Gastrocnemius medialis (tissue), 4 donors: ENCODE results near the gene SPECC1L.

Source experiments
- POLR2A ChIP-seq, 2 donors: fragments of 450-650 bp; IDR thresholded peaks; one replicate each; pipeline ENCODE4 v1.6.1; 2017; ENCODE audit warnings: antibody characterized with exemption in 2 of 2, mild to moderate bottlenecking in 2 of 2, moderate library complexity in 2 of 2
- TF ChIP-seq, protein P1 (sequence below), 5 experiments: fragments of 450-650 bp in 3 of 5; fragments of 200-600 bp in 2 of 5; sonication (generic) in 2 of 5; IDR thresholded peaks in 4 of 5; conservative IDR thresholded peaks in 1 of 5; 1 replicate in 4 of 5; 2 replicates in 1 of 5; pipeline ENCODE4 v1.5.1; 2016 to 2019; ENCODE audit warnings: antibody characterized with exemption in 5 of 5, mild to moderate bottlenecking in 3 of 5, moderate library complexity in 3 of 5

DNA sequence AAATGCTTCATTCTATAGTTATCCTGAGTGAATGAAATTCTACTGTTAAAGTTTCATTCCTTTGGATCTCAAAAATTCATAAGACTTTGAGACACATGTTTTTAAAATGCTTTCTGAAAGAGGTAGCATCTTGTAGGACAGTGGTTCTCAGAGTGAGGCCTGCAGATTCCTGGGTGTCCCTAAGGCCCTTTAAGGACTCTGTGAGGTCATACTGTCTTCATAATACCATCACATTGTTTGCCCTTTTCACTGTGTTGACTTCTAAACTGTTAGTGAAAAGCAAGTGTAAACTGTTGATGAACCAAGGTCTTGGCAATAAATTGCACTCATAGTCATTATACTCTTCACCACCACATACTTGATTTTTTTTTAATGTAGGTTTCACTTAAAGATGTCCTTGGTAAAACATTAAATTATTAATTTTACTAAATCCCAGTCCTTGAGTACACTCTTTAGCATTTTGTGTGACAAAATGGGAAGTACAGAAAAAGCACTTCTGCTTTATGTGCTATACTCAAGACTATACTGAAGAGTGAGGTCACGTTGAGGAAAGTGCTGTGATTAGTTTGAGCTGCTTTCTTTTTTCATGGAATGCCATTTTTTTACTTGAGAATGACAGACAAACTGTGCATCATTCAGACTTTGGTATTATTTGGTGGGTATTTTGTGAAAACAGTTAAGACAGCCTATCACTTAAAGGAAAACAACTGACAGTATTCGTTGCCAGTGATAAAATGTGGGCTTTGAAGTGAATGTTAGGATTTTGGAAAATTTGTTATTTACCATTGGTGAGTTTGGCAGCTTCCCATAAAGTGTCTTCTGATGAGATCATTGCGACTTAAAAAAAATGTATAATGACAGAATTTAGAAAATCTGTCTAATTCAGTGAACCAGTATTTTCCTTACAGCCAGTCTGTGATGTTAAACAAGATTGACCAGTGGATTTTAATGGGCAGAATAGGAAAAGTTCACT lies 61.1 kb downstream of the SPECC1L start:
- no peak for TF ChIP-seq POLR2A (IDR thresholded peaks at IDR 0.05)
- TF ChIP-seq, protein P1, sequence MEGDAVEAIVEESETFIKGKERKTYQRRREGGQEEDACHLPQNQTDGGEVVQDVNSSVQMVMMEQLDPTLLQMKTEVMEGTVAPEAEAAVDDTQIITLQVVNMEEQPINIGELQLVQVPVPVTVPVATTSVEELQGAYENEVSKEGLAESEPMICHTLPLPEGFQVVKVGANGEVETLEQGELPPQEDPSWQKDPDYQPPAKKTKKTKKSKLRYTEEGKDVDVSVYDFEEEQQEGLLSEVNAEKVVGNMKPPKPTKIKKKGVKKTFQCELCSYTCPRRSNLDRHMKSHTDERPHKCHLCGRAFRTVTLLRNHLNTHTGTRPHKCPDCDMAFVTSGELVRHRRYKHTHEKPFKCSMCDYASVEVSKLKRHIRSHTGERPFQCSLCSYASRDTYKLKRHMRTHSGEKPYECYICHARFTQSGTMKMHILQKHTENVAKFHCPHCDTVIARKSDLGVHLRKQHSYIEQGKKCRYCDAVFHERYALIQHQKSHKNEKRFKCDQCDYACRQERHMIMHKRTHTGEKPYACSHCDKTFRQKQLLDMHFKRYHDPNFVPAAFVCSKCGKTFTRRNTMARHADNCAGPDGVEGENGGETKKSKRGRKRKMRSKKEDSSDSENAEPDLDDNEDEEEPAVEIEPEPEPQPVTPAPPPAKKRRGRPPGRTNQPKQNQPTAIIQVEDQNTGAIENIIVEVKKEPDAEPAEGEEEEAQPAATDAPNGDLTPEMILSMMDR (IDR thresholded peaks at IDR 0.05 in 4 of 5, conservative IDR thresholded peaks at IDR 0.05 in 1 of 5) = no peak
